ENCODE measurements around the gene EME2. TPM values are rescaled to one million over a fixed set of nuclear protein-coding genes. Genes with fewer than 3 reads are reported as not detected.

The EME2 gene
- total RNA-seq, 1 experiment from 2014 or later = 63.6 TPM

DNA sequence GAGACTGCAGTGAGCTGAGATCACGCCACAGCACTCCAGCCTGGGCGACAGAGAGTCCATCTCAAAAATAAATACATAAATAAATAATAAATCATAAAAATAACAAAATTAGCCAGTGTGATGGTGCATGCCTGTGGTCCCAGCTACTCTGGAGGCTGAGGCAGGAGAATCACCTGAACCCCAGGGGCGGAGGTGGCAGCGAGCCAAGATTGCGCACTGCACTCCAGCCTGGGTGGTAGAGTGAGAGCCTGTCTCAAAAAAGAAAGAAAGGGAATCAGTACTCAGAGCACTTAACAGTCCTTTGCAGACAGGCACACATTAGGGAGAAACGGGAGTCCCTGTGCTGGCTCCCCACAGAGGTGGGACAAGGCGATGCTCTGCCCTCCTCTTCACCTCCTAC is 41.5 kb upstream of the EME2 start:
- no peak overlapping the region for H4K91ac ChIP-seq (ENCODE audit: insufficient read length, low read depth, low read length)
- no peak overlapping the region for H3K56ac ChIP-seq (ENCODE audit: insufficient read length, low read depth, low read length)
- no peak overlapping the region for H2AFZ ChIP-seq (ENCODE audit: low read length)
- H2BK20ac ChIP-seq (ENCODE audit: low read depth, low read length, poor library complexity, severe bottlenecking) = no peak overlapping the region
- Mint-ChIP-seq H3K4me3 (no peak overlapping the region), H3K27ac (no peak overlapping the region), H3K36me3 (ENCODE audit: insufficient read depth in 1 of 3, low read depth in 3 of 3) (peaks cover 2 to 25% (median 22%) of the 10 kb centered on the region in 3 experiments; a peak in 6 of 7 replicates), H3K4me1 (no peaks in the 10 kb centered on the region), H3K9me3 (no peaks in the 10 kb centered on the region), H3K27me3 (ENCODE audit: low read depth) (no peaks in the 10 kb centered on the region)
- no peaks in the 10 kb centered on the region for H3K4me1 ChIP-seq (ENCODE audit: insufficient read depth, low read length)
- H3K79me2 ChIP-seq (ENCODE audit: insufficient read depth, low read length) = no peaks in the 10 kb centered on the region
- no peaks in the 10 kb centered on the region for H4K20me1 ChIP-seq (ENCODE audit: control insufficient read depth, insufficient read depth, insufficient read length)
- no peaks in the 10 kb centered on the region for H3K23me2 ChIP-seq (ENCODE audit: insufficient read length, low read depth, low read length, poor library complexity, severe bottlenecking)
- H3K9me3 ChIP-seq (ENCODE audit: control insufficient read depth, low read depth, low read length) = no peaks in the 10 kb centered on the region
- H4K5ac ChIP-seq (ENCODE audit: insufficient read length, low read depth, low read length) = no peak overlapping the region
- no peaks in the 10 kb centered on the region for H3K79me1 ChIP-seq (ENCODE audit: insufficient read depth, low read depth, low read length, poor library complexity, severe bottlenecking)
- no peak overlapping the region for H2BK12ac ChIP-seq (ENCODE audit: insufficient read length, low read depth, low read length)
- no peak overlapping the region for H4K8ac ChIP-seq (replicated peaks; ENCODE audit: insufficient read length, low read depth, low read length)
- H2BK120ac ChIP-seq (ENCODE audit: low read depth, low read length, poor library complexity, severe bottlenecking) = no peak overlapping the region
- H3K4me2 ChIP-seq (ENCODE audit: insufficient read depth, insufficient read length, low read length) = no peak overlapping the region
- H3K27me3 ChIP-seq (ENCODE audit: insufficient read depth, low read length) = no peaks in the 10 kb centered on the region
- no peak overlapping the region for H3K14ac ChIP-seq (ENCODE audit: insufficient read depth, low read length)
- TF ChIP-seq, protein P1, sequence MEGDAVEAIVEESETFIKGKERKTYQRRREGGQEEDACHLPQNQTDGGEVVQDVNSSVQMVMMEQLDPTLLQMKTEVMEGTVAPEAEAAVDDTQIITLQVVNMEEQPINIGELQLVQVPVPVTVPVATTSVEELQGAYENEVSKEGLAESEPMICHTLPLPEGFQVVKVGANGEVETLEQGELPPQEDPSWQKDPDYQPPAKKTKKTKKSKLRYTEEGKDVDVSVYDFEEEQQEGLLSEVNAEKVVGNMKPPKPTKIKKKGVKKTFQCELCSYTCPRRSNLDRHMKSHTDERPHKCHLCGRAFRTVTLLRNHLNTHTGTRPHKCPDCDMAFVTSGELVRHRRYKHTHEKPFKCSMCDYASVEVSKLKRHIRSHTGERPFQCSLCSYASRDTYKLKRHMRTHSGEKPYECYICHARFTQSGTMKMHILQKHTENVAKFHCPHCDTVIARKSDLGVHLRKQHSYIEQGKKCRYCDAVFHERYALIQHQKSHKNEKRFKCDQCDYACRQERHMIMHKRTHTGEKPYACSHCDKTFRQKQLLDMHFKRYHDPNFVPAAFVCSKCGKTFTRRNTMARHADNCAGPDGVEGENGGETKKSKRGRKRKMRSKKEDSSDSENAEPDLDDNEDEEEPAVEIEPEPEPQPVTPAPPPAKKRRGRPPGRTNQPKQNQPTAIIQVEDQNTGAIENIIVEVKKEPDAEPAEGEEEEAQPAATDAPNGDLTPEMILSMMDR (conservative IDR thresholded peaks at IDR 0.05) = no peak
- H2AK5ac ChIP-seq (ENCODE audit: insufficient read length, low read length) = no peak overlapping the region
- no peak overlapping the region for H2BK15ac ChIP-seq (ENCODE audit: low read depth, low read length)
- no peak overlapping the region for H2BK5ac ChIP-seq (ENCODE audit: insufficient read length, low read length)
- no peak overlapping the region for H3K4ac ChIP-seq (ENCODE audit: low read depth, low read length)
- H3K27ac ChIP-seq (ENCODE audit: insufficient read length, low read depth, low read length) = no peak overlapping the region
- no CpG with 5 or more reads among the region's 7 CpGs for WGBS (ENCODE audit: extremely low coverage, insufficient read length, low lambda C conversion rate)
- H3T11ph ChIP-seq (ENCODE audit: low read length) = no peak overlapping the region
- DNase-seq = no peak
- H3K23ac ChIP-seq (ENCODE audit: insufficient read length, low read depth, low read length) = no peak overlapping the region
- H3K18ac ChIP-seq (ENCODE audit: insufficient read length, low read depth, low read length) = no peak overlapping the region
- H3K9ac ChIP-seq (ENCODE audit: extremely low read depth, insufficient read length, low read length) = no peak overlapping the region

Measured in H9 (cell line).